GM10847 (cell line): ENCODE measurements around the gene ALDH1A3.

Experiments
- POLR2A ChIP-seq: IDR thresholded peaks from 2 replicates; pipeline ENCODE4 v1.6.1; 2011; ENCODE audit not compliant: insufficient read length; ENCODE audit errors: extremely low read depth

The ALDH1A3 gene

GRCh38 chr15:100873029-100873677, 6.5 kb upstream of the ALDH1A3 start:
- TF ChIP-seq POLR2A = no peak

- no peak for TF ChIP-seq POLR2A
These were observed 4.1 kb upstream of the ALDH1A3 start for GRCh38 chr15:100875495-100875894.

- TF ChIP-seq POLR2A = no peak
These were observed 3.7 kb upstream of the ALDH1A3 start for GRCh38 chr15:100875976-100876375.

GRCh38 chr15:100877551-100877950, 2.1 kb upstream of the ALDH1A3 start:
- no peak for TF ChIP-seq POLR2A

- TF ChIP-seq POLR2A = no peak
These were observed 1.5 kb upstream of the ALDH1A3 start for GRCh38 chr15:100878130-100878529.

- no peak for TF ChIP-seq POLR2A
These were observed 983 bp upstream of the ALDH1A3 start for GRCh38 chr15:100878648-100879047.

- TF ChIP-seq POLR2A = no peak
These were observed 569 bp upstream of the ALDH1A3 start for GRCh38 chr15:100879061-100879463.

GRCh38 chr15:100880139-100880896, 687 bp downstream of the ALDH1A3 start:
- TF ChIP-seq POLR2A = no peak

GRCh38 chr15:100880897-100881242, 1.2 kb downstream of the ALDH1A3 start:
- TF ChIP-seq POLR2A = no peak

GRCh38 chr15:100881573-100882336, 2.1 kb downstream of the ALDH1A3 start:
- TF ChIP-seq POLR2A = no peak

- TF ChIP-seq POLR2A = no peak
These were observed 5.5 kb downstream of the ALDH1A3 start for GRCh38 chr15:100885116-100885515.

- TF ChIP-seq POLR2A = no peak
These were observed 6.2 kb downstream of the ALDH1A3 start for GRCh38 chr15:100885811-100886210.

GRCh38 chr15:100887211-100887913, 7.7 kb downstream of the ALDH1A3 start:
- TF ChIP-seq POLR2A = no peak

GRCh38 chr15:100889385-100890050, 9.9 kb downstream of the ALDH1A3 start:
- no peak for TF ChIP-seq POLR2A
